Nephron progenitor cell (in vitro differentiated cells): ENCODE data around the gene GBE1.

Experiments
- DNase-seq: peaks from one replicate; pipeline ENCODE4 v3.0.0; 2021
- H3K27ac Mint-ChIP-seq: 2 replicates; pipeline ENCODE4 v1.8.0; 2021; ENCODE audit warnings: mild to moderate bottlenecking, moderate library complexity, mixed read lengths
- H3K27me3 Mint-ChIP-seq: 2 replicates; pipeline ENCODE4 v1.8.0; 2021; ENCODE audit warnings: mild to moderate bottlenecking, low read depth, mixed read lengths; ENCODE audit not compliant: poor library complexity
- H3K36me3 Mint-ChIP-seq: 2 replicates; pipeline ENCODE4 v1.8.0; 2021; ENCODE audit warnings: low read depth, mixed read lengths
- H3K4me1 Mint-ChIP-seq: 2 replicates; pipeline ENCODE4 v1.8.0; 2021; ENCODE audit warnings: mixed read lengths
- H3K4me3 Mint-ChIP-seq: 2 replicates; pipeline ENCODE4 v1.8.0; 2021; ENCODE audit warnings: mild to moderate bottlenecking, moderate library complexity, mixed read lengths
- H3K9me3 Mint-ChIP-seq: 2 replicates; pipeline ENCODE4 v1.8.0; 2021; ENCODE audit warnings: mild to moderate bottlenecking, moderate library complexity, mixed read lengths
- TF ChIP-seq, protein P1 (sequence below): fragments of 200-600 bp; sonication (generic); IDR thresholded peaks from 2 replicates; pipeline ENCODE4 v1.5.0; 2021; ENCODE audit warnings: antibody characterized with exemption

The GBE1 gene

DNA sequence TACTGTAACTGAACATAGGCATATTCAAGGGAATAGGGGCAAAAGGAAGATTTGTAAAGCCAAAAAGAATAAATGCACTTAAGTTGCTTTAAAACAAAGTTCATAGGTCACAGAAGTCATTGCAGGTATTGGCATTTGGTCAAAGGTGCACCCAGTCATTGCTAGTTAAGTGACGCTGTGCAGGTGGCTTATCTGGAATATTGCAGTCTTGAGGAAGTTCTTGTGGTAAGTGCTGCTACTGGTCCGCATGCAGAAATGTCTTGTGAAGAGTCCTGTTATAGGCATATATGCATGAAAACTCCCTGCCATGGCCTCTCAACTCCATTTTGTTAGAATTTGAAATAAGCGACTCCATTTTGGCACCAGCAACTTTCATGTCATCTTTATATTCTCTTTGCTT, 293.1 kb downstream of the GBE1 start:
- TF ChIP-seq, protein P1, sequence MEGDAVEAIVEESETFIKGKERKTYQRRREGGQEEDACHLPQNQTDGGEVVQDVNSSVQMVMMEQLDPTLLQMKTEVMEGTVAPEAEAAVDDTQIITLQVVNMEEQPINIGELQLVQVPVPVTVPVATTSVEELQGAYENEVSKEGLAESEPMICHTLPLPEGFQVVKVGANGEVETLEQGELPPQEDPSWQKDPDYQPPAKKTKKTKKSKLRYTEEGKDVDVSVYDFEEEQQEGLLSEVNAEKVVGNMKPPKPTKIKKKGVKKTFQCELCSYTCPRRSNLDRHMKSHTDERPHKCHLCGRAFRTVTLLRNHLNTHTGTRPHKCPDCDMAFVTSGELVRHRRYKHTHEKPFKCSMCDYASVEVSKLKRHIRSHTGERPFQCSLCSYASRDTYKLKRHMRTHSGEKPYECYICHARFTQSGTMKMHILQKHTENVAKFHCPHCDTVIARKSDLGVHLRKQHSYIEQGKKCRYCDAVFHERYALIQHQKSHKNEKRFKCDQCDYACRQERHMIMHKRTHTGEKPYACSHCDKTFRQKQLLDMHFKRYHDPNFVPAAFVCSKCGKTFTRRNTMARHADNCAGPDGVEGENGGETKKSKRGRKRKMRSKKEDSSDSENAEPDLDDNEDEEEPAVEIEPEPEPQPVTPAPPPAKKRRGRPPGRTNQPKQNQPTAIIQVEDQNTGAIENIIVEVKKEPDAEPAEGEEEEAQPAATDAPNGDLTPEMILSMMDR, result no peak
- no peak for DNase-seq
- H3K36me3 Mint-ChIP-seq, result no peaks in the 10 kb centered on the region
- H3K27ac Mint-ChIP-seq, result no peak overlapping the region
- H3K27me3 Mint-ChIP-seq, result no peaks in the 10 kb centered on the region
- peaks cover 16% of the 10 kb centered on the region for H3K4me1 Mint-ChIP-seq
- no peak overlapping the region for H3K4me3 Mint-ChIP-seq
- H3K9me3 Mint-ChIP-seq, result no peaks in the 10 kb centered on the region

DNA sequence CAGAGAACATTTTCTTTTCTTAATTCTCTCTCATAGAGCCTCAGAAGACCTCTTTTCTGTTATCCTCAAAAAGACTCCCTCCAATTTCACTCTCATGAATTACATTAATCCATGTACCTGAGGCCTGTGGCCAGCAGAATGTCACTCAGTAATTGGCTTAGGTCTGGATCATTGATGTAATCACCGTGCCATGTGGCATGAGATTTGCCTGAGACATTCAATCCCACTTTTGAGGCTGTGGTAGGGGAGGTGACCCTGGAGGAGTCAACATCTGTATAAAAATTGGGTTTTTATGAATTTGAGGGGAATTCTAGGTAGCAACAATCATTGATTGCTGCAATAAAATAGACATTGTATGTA, 295.3 kb downstream of the GBE1 start:
- H3K27ac Mint-ChIP-seq, result no peak overlapping the region
- H3K36me3 Mint-ChIP-seq, result no peaks in the 10 kb centered on the region
- H3K4me3 Mint-ChIP-seq, result no peak overlapping the region
- no peaks in the 10 kb centered on the region for H3K9me3 Mint-ChIP-seq
- TF ChIP-seq, protein P1, result no peak
- H3K27me3 Mint-ChIP-seq, result no peaks in the 10 kb centered on the region
- H3K4me1 Mint-ChIP-seq, result peaks cover 16% of the 10 kb centered on the region
- no peak for DNase-seq

DNA sequence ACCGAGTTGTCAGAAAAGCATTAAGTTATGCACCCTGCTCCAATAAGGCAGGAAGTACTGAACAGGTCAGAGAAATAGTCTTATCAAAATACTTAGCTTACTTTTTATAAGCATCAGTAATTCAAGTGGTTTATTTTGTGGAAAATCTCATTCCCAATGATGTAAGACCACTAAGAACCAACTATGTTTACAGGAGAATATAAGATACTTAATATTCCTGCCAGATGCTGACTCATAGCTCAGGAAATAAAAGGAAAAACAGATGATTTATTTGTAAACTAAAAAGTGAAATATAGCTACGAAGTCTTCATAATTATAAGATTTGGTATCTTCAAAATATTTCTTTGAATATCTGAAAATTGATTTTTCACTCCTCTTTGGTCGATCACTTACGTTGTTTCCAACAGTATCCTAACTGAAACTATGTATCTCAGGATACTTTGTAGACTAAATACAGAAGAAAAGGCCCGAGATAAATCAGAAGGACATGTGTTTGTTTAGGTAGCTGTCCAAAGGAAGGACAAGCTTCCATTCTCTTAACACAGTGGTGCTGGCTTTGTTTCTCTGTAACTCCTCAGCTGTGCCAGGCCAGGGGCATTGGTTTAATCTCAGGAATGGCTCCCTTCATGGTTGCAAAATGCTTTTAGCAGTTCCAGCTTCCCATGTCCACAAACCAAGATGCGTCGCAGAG, 295.8 kb downstream of the GBE1 start:
- peaks cover 18% of the 10 kb centered on the region for H3K4me1 Mint-ChIP-seq
- no peaks in the 10 kb centered on the region for H3K36me3 Mint-ChIP-seq
- no peak overlapping the region for H3K4me3 Mint-ChIP-seq
- TF ChIP-seq, protein P1, result no peak
- no peak for DNase-seq
- H3K27ac Mint-ChIP-seq, result no peak overlapping the region
- no peaks in the 10 kb centered on the region for H3K9me3 Mint-ChIP-seq
- H3K27me3 Mint-ChIP-seq, result peaks cover 3% of the 10 kb centered on the region

DNA sequence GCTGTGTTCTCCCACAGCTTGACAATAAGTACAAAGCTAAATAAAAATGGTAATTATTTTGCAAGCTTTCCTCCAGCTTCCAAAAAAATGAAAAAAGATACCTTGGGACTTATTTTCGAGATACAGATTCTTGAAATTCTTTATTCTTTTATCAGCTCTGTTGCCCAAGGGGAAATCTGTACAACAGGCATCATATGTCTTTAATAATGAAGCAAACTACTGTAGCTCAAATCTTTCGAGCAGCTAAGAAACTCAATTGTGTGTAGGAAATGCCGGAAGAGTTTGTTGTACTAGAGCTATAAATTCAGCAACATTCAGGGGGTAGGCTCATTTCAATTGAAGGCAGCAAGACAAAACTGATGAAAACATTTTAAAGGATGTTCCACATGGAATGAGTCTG, 297.7 kb downstream of the GBE1 start:
- Mint-ChIP-seq H3K9me3 (no peaks in the 10 kb centered on the region), H3K27me3 (peaks cover 4% of the 10 kb centered on the region), H3K27ac (no peak overlapping the region), H3K4me1 (peaks cover 17% of the 10 kb centered on the region), H3K4me3 (no peak overlapping the region), H3K36me3 (no peaks in the 10 kb centered on the region)
- DNase-seq, result no peak
- TF ChIP-seq, protein P1, result no peak

DNA sequence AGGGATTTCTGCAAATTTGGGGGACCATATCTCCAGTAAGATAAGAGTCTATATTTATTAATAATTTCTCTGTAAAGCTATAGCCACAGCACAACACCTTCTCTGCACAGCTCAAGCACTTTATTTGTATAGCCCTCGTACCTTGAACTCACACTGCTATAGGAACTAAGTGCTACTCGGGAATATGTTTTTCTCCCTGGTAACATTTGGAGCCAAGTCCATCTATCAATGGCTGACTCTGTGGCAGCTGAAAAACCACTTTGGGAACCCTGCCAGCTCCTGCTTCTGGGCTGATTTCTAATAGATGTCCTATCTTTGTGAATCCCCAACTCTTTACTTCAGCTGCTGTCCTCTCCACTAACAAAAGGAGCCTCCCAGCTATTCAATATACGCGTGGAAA, 298.5 kb downstream of the GBE1 start:
- DNase-seq, result no peak
- H3K4me3 Mint-ChIP-seq, result no peak overlapping the region
- no peak overlapping the region for H3K27ac Mint-ChIP-seq

DNA sequence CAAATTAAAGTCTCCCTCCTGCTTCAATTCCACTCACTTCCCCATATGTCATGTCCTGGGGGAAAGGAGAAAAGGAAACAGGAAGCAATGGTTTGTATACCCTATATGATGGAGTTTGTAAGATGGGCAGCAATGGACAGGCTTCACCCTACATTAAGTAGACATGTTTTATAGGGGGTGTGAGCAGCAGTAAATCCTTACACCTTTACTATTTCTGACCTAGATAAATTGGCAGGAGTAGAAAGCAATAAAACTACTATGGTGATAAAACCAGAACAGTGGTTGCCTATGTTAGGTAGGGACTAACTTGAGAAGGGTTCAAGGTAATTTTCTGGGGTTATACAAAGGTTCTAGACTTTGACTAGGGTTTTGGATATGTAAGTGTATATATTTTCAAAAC, 301.7 kb downstream of the GBE1 start:
- DNase-seq, result no peak
- TF ChIP-seq, protein P1, result no peak
- no peaks in the 10 kb centered on the region for H3K36me3 Mint-ChIP-seq
- H3K4me1 Mint-ChIP-seq, result peaks cover 11% of the 10 kb centered on the region
- no peak overlapping the region for H3K4me3 Mint-ChIP-seq
- no peaks in the 10 kb centered on the region for H3K9me3 Mint-ChIP-seq
- peaks cover 4% of the 10 kb centered on the region for H3K27me3 Mint-ChIP-seq
- H3K27ac Mint-ChIP-seq, result no peak overlapping the region

More for the DNA sequence above, 298.5 kb downstream of the GBE1 start:
- Mint-ChIP-seq H3K27me3 (peaks cover 4% of the 10 kb centered on the region), H3K36me3 (no peaks in the 10 kb centered on the region), H3K9me3 (no peaks in the 10 kb centered on the region), H3K4me1 (peaks cover 17% of the 10 kb centered on the region)
- TF ChIP-seq, protein P1, result no peak
